Liver (tissue), 3 donors: ENCODE measurements around the gene P4HA1.

Experiments used
- TF ChIP-seq, protein P1 (sequence below): IDR thresholded peaks from 2 replicates; pipeline ENCODE4 v1.6.1; 2016; ENCODE audit warnings: antibody characterized with exemption
- TF ChIP-seq, protein P2 (sequence below): IDR thresholded peaks from 2 replicates; pipeline ENCODE4 v1.6.1; 2016; ENCODE audit warnings: antibody characterized with exemption
- TF ChIP-seq, protein P3 (sequence below): fragments of 150-350 bp; IDR thresholded peaks from 2 replicates; pipeline ENCODE4 v1.5.1; 2017; ENCODE audit warnings: improper control_type of control experiment, low read depth, low read length; ENCODE audit not compliant: missing input control
- TF ChIP-seq, protein P4 (sequence below): IDR thresholded peaks from 2 replicates; pipeline ENCODE4 v1.6.1; 2016; ENCODE audit warnings: antibody characterized with exemption, mild to moderate bottlenecking
- donor health status: healthy.
- donor health status: healthy.

DNA sequence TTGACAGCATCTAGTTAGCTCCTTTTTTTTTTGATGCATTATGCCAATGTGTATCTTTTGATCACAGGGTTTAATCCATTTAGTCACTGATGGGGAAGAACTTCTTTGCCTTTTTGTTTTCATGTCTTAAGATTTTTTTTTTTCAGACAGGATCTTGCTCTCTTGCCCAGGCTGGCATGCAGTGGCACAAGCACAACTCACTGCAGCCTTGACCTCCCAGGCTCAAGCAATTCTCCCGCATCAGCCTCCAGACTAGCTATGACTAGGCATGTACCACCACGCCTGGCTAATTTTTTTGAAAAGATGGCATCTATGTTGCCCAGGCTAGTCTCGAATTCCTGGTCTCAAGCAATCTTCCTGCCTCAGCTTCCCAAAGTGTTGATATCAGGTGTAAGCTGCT lies 95.7 kb downstream of the P4HA1 start:
- TF ChIP-seq, protein P1, sequence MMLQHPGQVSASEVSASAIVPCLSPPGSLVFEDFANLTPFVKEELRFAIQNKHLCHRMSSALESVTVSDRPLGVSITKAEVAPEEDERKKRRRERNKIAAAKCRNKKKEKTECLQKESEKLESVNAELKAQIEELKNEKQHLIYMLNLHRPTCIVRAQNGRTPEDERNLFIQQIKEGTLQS: no peak
- TF ChIP-seq, protein P2, sequence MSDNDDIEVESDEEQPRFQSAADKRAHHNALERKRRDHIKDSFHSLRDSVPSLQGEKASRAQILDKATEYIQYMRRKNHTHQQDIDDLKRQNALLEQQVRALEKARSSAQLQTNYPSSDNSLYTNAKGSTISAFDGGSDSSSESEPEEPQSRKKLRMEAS: no peak
- TF ChIP-seq, protein P3, sequence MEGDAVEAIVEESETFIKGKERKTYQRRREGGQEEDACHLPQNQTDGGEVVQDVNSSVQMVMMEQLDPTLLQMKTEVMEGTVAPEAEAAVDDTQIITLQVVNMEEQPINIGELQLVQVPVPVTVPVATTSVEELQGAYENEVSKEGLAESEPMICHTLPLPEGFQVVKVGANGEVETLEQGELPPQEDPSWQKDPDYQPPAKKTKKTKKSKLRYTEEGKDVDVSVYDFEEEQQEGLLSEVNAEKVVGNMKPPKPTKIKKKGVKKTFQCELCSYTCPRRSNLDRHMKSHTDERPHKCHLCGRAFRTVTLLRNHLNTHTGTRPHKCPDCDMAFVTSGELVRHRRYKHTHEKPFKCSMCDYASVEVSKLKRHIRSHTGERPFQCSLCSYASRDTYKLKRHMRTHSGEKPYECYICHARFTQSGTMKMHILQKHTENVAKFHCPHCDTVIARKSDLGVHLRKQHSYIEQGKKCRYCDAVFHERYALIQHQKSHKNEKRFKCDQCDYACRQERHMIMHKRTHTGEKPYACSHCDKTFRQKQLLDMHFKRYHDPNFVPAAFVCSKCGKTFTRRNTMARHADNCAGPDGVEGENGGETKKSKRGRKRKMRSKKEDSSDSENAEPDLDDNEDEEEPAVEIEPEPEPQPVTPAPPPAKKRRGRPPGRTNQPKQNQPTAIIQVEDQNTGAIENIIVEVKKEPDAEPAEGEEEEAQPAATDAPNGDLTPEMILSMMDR: no peak
- TF ChIP-seq, protein P4, sequence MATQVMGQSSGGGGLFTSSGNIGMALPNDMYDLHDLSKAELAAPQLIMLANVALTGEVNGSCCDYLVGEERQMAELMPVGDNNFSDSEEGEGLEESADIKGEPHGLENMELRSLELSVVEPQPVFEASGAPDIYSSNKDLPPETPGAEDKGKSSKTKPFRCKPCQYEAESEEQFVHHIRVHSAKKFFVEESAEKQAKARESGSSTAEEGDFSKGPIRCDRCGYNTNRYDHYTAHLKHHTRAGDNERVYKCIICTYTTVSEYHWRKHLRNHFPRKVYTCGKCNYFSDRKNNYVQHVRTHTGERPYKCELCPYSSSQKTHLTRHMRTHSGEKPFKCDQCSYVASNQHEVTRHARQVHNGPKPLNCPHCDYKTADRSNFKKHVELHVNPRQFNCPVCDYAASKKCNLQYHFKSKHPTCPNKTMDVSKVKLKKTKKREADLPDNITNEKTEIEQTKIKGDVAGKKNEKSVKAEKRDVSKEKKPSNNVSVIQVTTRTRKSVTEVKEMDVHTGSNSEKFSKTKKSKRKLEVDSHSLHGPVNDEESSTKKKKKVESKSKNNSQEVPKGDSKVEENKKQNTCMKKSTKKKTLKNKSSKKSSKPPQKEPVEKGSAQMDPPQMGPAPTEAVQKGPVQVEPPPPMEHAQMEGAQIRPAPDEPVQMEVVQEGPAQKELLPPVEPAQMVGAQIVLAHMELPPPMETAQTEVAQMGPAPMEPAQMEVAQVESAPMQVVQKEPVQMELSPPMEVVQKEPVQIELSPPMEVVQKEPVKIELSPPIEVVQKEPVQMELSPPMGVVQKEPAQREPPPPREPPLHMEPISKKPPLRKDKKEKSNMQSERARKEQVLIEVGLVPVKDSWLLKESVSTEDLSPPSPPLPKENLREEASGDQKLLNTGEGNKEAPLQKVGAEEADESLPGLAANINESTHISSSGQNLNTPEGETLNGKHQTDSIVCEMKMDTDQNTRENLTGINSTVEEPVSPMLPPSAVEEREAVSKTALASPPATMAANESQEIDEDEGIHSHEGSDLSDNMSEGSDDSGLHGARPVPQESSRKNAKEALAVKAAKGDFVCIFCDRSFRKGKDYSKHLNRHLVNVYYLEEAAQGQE: no peak
